Stimulated activated CD4-positive, alpha-beta T cell treated with anti-CD3 and anti-CD28 coated beads, Interleukin-15, amount 100 ng/mL, for 1 hour (primary cell): Measurements from ENCODE around the gene AP1S3.
"Not testable (repeated sequence)": the region's sequence is repeated elsewhere in the genome, so short reads cannot be mapped to it uniquely, and the experiment has no call there.

Source experiments
- DNase-seq, 2 donors: peaks; one replicate each; pipeline ENCODE4 v3.0.0-alpha.2; 2020; ENCODE audit warnings: low read depth in 1 of 2, low spot score in 1 of 2

Gene AP1S3

GRCh38 chr2:223761746-223762145 is 75.6 kb downstream of the AP1S3 start:
- not testable (repeated sequence) for DNase-seq

DNA sequence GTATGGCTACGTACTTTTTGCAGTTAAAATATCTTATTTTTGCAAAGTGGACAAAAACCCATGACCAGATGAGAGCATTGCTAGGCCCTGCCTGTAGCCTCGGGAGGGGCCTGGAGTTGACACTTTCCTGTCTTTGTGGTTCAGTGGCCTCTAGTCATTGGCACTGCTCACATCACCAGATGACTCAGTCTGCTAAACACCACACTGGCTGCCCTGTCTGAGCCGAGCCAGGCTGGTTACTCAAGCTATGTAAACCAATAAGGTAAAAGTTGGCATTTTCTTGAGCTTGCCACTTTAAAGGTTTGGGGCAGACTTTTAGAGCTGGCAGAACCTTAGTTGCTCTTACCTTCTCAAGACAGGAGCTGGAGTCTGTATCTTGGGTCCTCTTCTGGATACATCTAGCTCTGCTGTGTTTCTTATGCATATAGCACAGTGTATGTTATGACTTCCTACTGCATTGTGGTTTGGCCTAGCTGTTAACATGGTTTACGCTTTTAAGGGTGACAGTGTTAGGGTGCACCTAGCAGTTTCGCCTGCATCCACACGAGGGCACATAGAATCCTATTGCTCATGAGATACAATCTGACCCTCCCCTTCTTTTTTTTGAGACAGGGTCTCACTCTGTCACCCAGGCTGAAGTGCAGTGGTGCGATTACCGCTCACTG is 76.4 kb downstream of the AP1S3 start:
- no peak for DNase-seq

GRCh38 chr2:223759569-223760430 is 77.6 kb downstream of the AP1S3 start:
- no peak for DNase-seq

GRCh38 chr2:223758131-223758840 is 79.1 kb downstream of the AP1S3 start:
- DNase-seq, result no peak

DNA sequence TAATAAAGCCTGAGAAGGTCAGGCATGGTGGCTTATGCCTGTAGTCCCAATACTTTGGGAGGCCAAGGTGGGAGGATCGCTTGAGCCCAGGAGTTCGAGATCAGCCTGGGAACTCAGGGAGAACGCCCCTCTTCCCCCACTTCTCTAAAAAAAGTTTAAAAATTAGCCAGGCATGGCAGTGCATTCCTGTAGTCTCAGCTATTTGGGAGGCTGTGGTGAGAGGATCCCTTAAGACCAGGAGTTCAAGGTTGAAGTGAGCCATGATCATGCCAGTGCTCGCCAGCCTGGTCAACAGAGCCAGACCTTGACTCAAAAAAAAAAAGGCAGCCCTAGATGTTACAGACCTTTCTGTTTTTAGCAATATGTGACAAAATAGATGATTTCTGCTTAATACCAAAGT is 83.4 kb downstream of the AP1S3 start:
- no peak for DNase-seq

DNA sequence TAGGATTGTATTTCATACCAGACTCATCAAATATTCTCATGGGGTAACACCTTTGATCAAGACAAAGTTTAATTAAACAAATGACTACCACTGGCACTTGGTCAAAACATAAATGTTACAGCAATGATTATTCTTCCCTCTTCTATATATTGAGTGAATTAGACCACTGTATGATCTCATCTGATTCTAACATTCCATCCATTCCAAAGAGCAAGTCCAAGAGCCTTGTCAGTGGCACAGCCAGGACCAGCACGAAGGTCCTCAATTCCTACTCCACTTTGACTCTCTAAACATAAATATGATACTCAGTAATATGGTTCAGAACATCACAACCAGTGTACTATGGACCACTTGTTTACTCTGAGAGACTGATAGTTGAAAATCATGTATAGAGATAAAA is 86.4 kb downstream of the AP1S3 start:
- no peak for DNase-seq

DNA sequence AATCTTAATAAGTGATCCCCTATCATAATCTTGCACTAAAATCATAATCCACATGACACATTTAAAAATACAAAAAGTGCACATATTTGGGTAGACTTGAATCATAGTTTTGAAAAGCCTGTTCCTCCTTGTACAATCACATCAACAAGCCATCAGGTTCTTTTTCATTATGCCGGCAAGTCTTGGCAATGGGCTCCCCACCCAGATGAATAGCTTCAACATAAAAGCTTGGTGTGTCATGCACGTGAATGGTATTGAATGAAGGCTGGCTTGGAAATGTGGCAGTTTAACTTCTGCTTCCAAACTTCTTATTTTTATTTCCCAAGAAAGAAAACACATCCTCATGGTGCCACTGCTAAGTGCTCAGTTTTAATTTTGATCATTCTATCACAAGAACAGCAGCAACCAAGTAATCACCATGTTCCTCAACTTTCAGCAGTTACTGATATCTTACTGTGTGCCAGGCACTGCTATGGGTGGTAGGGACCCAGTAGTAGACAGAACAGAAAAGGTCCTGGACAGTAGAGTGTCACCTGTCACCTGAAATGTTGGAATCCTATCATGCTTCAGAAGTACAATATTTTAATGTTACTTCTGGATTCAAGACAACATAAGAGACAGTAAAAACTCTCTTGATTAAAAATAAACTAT is 89.9 kb downstream of the AP1S3 start:
- DNase-seq, result no peak

GRCh38 chr2:223746611-223747010 is 90.8 kb downstream of the AP1S3 start:
- DNase-seq, result no peak

DNA sequence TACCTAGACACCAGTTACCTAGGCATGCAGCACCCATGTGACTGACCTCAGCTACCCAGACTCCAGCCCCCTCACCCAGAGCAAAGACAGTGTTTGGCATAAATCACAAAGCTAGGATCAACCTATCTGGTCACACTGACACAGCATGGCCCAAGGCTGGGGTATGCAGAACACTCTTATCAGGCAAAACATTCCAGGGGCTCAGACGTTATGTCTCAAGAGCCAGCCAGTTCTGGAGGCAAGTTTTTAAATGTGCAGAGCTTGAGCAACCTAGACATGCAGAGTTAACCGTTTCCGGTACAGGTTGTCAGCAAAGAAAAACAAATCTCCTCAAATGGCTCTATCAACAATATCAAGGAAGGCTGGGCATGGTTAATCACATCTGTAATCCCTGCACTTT is 92.8 kb downstream of the AP1S3 start:
- DNase-seq, result no peak

- DNase-seq, result no peak
Observed at GRCh38 chr2:223740679-223741078, 96.7 kb downstream of the AP1S3 start.

DNA sequence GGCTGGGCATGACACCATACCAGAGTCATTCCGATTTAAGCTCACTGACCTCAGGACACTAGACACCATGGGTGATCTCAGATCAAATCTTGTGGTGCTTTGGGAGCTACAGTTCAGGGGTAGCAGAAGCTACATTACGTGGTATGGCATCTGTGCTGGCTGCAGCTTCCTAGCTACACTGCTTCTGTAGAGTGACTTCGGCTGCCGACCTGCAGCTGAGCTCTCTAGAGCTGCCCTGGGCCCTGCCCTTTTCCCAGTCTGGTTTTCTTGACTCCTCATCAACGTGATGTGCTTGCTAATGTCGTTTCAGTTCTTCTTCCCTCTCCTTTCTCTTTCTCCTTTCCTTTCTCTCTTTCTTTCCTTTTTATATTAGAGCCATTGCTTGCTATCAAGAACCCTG is 100.2 kb downstream of the AP1S3 start:
- no peak for DNase-seq

GRCh38 chr2:223736488-223736887 is 100.9 kb downstream of the AP1S3 start:
- DNase-seq, result no peak

GRCh38 chr2:223735659-223736244 is 101.6 kb downstream of the AP1S3 start:
- no peak for DNase-seq

DNA sequence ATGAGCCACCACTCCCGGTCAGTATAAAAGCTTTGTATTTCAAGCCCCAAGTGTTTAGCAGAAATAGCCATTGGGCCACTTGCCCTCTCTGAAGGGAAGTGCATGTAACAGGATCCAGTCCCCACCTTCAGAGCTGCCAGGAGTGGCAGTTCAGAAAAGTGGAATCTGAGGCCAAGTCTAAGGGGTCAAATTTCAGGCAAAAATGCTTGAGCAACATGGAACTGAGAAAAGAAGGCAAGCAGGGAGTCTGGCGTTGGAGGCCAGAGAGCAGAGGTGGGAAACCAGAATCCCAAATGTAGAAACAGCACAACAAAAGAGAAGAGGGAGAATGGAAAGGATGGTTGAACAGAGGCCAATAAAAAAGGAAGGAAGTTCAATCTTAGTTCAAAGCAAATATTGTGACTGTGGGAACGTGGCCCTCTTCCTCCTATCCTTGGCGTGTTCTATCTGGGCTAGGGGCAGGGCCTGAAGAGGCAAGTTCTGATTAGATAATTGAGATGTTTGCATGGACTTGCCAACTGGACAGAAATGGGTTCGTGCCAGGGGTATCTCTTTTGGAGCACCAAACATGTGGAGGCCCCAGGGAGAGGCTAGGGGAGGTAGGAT is 102.2 kb downstream of the AP1S3 start:
- no peak for DNase-seq

- DNase-seq, result no peak
Observed at GRCh38 chr2:223734346-223734745, 103.0 kb downstream of the AP1S3 start.

DNA sequence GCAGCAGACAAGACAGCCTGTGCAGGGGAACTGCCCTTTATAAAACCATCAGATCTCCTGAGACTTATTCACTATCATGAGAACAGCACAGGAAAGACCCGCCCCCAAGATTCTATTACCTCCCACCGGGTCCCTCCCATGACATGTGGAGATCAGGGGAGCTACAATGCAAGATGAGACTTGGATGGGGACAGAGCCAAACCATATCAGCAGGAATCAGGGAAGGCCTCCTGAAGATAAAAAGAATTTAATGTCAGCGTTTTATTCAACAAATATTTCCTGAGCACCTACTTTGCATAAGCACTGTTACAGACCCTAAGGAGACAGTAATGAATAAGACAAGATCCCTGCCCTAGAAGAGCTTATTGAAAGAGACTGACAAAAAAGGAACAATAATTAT is 105.0 kb downstream of the AP1S3 start:
- DNase-seq, result no peak

DNA sequence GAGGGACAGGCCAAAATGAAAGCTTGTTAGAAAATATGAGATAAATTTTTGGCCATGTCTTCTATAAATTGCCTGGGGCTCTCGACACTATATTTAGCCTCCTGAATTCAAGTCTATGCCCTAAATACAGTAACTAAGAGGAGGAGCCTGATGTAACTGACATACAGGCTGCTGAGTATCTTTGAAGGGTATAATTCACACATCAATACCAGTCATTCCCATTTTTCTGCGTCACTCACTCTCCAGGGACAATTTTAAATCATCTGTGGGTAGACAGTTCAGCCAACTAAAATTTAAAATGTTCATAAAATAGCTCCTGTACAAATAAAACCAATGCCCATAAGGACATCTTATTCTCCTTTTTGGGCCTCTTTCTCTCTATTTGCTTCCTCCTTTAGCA is 105.9 kb downstream of the AP1S3 start:
- no peak for DNase-seq

DNA sequence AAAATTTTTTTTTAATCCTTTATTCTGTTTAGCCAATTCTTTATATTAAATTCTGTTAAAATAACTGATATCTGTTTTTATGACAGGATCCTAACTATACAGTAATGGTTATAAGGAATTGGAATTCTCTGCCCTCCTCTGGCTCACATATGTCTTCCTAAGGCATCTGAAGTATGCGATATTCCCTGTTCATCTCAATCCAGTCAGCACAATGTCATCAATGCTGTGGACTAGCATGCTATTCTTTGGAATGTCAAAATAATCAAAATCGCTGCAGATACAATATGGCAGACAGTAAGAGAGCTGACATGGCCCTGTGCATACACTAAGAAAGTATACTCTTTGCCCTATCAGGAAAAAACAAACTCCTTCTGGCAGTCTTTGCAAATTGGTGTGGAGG is 107.6 kb downstream of the AP1S3 start:
- no peak for DNase-seq

- DNase-seq, result no peak
Observed at GRCh38 chr2:223727562-223727961, 109.8 kb downstream of the AP1S3 start.
